Gastroesophageal sphincter (tissue), 4 donors: ENCODE results near the gene ACBD6. TPM values are rescaled to one million over a fixed set of nuclear protein-coding genes. Genes with fewer than 3 reads are reported as not detected.

Experiments
- ATAC-seq: fragments of 150-250 bp; one replicate; pipeline ENCODE4 v1.9.1; 2016; ENCODE audit warnings: mild to moderate bottlenecking, moderate library complexity
- H3K27ac ChIP-seq, 4 donors: fragments of 200-600 bp; sonication (generic) in 3 of 4; 1 replicate in 3 of 4; 2 replicates in 1 of 4; pipeline ENCODE4 v1.5.1; 2016 to 2019
- H3K27me3 ChIP-seq: fragments of 200-600 bp; sonication (generic); one replicate; pipeline ENCODE4 v1.5.1; 2019
- H3K36me3 ChIP-seq, 2 donors: fragments of 200-600 bp; sonication (generic); one replicate each; pipeline ENCODE4 v1.5.1; 2019; ENCODE audit warnings: control low read depth in 1 of 2
- H3K4me1 ChIP-seq, 3 donors: fragments of 200-600 bp; sonication (generic); 1 replicate in 2 of 3; 2 replicates in 1 of 3; pipeline ENCODE4 v1.5.1; 2016 to 2019; ENCODE audit warnings: control low read depth in 2 of 3
- H3K4me3 ChIP-seq, 2 donors: fragments of 200-600 bp; sonication (generic); one replicate each; pipeline ENCODE4 v1.5.1; 2019; ENCODE audit warnings: mild to moderate bottlenecking in 1 of 2, moderate library complexity in 1 of 2
- H3K9me3 ChIP-seq, 3 donors: fragments of 200-600 bp; sonication (generic); one replicate each; pipeline ENCODE4 v1.5.1; 2017 to 2019; ENCODE audit warnings: control low read depth in 2 of 3
- CTCF ChIP-seq, 4 experiments: fragments of 200-600 bp in 2 of 4; fragments of 450-650 bp in 2 of 4; sonication (generic) in 1 of 4; IDR thresholded peaks; one replicate each; pipeline ENCODE4 v1.5.1; 2017 to 2019; ENCODE audit warnings: antibody characterized with exemption in 4 of 4, mild to moderate bottlenecking in 2 of 4, moderate library complexity in 2 of 4
- EP300 ChIP-seq: sonication (generic); formaldehyde crosslinking; IDR thresholded peaks from one replicate; pipeline ENCODE4 v1.6.1; 2017; ENCODE audit warnings: antibody characterized with exemption, mild to moderate bottlenecking
- POLR2A ChIP-seq, 2 donors: fragments of 450-650 bp; IDR thresholded peaks; one replicate each; pipeline ENCODE4 v1.6.1; 2017; ENCODE audit warnings: antibody characterized with exemption in 2 of 2, mild to moderate bottlenecking in 2 of 2, moderate library complexity in 1 of 2
- POLR2AphosphoS5 ChIP-seq: sonication (generic); formaldehyde crosslinking; IDR thresholded peaks from one replicate; pipeline ENCODE4 v1.6.1; 2017; ENCODE audit warnings: antibody characterized with exemption
- WGBS, 2 donors: methylation state at CpG; one replicate each; pipeline ENCODE4 v1.1.5; 2018; ENCODE audit warnings: low coverage in 1 of 2; 5-methylcytosine and 5-hydroxymethylcytosine counted together
- total RNA-seq, 4 donors: library from RNA; depleted of rRNA; stranded (reverse); fragments of >200 nt; gene quantifications; one replicate each; pipeline ENCODE4 v1.1.0, GENCODE V29; 2016

Gene ACBD6
- total RNA-seq, 4 donors from 2014 or later, result 27.1 to 41.3 (median 39.7) TPM

DNA sequence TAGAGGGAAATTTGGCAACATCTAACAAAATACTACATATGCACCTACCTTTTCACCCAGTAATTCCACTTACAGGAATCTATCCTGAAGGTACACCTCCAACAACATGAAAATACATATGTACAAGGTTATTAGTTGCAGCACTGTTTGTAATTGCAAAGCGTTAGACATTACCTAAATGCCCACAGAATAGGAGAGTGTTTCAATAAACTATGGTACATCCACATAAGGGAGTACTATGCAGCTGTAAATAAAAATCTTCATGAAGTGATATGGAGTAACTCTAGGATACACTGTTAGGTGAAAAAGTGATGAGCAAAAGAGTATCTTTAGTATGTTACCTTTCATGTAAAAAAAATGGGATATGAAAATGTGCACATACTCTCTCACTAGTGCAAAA is 126.1 kb downstream of the ACBD6 start:
- Histone ChIP-seq H3K27me3 (no peaks in the 10 kb centered on the region), H3K9me3 (peaks cover 0 to 28% (median 0%) of the 10 kb centered on the region in 3 donors), H3K4me3 (no peak overlapping the region), H3K4me1 (no peaks in the 10 kb centered on the region), H3K27ac (no peak overlapping the region), H3K36me3 (no peaks in the 10 kb centered on the region)
- TF ChIP-seq CTCF (IDR thresholded peaks at IDR 0.05), result no peak
- no peak for TF ChIP-seq POLR2A (IDR thresholded peaks at IDR 0.05)
- no peak for TF ChIP-seq POLR2AphosphoS5
- WGBS, 2 donors, result 94% methylated on average over 1 of the region's 1 CpG; no CpG with 5 or more reads in 1 of the 2 donors
- no peak for ATAC-seq

DNA sequence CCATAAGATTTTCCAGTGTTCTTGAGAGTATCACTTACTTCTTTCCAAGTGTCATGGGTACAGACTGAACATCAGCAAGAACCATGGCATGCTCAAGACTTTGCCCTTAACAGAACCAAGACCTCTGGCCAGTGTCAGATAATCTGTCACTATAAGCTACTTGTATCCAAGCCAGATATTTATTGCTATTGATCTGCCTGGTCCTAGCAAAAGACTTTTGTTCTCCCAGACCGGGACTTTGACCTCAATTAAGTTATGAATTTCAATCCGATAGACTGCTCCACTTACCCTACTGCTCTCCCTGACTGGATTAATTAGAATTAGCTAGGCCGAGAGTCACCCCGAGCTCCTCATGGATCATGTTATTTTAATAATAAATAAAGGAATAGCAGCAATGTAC is 129.6 kb downstream of the ACBD6 start:
- Histone ChIP-seq H3K4me1 (no peaks in the 10 kb centered on the region), H3K4me3 (no peak overlapping the region), H3K27me3 (no peaks in the 10 kb centered on the region), H3K36me3 (no peaks in the 10 kb centered on the region), H3K27ac (no peak overlapping the region), H3K9me3 (no peaks in the 10 kb centered on the region)
- 88 to 95% methylated on average over 3 to 4 of the region's 4 CpGs for WGBS, 2 donors
- no peak for ATAC-seq
- TF ChIP-seq POLR2A (IDR thresholded peaks at IDR 0.05), result no peak
- no peak for TF ChIP-seq POLR2AphosphoS5
- no peak for TF ChIP-seq EP300
- no peak for TF ChIP-seq CTCF (IDR thresholded peaks at IDR 0.05)

DNA sequence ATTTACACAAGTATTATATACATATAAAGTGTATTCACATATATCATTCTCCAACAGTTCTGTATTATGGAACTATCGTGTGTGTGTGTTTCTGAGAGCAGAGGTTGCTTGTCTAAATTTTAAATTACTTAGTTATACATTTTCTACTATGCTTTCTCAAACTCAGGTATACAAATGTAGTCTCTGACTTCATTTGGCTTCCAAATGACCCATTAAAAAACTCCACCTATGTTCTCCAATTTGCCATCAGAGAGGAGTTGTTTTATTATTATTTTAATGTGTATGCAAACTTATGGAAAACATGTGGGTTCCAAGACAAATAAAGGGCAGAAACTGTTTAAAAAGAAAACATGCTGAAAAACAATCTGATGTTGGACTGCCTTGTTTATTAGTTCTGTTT is 131.8 kb downstream of the ACBD6 start:
- H3K9me3 ChIP-seq, result no peaks in the 10 kb centered on the region
- H3K36me3 ChIP-seq, result no peaks in the 10 kb centered on the region
- H3K27ac ChIP-seq, result no peak overlapping the region
- 90 to 100% methylated on average over 1 of the region's 1 CpG for WGBS, 2 donors
- no peak overlapping the region for H3K4me3 ChIP-seq
- no peaks in the 10 kb centered on the region for H3K27me3 ChIP-seq
- ATAC-seq, result no peak
- no peaks in the 10 kb centered on the region for H3K4me1 ChIP-seq
- TF ChIP-seq POLR2A (IDR thresholded peaks at IDR 0.05), result no peak
- no peak for TF ChIP-seq CTCF (IDR thresholded peaks at IDR 0.05)
- no peak for TF ChIP-seq EP300
- no peak for TF ChIP-seq POLR2AphosphoS5

GRCh38 chr1:180370188-180370587 is 132.2 kb downstream of the ACBD6 start:
- Histone ChIP-seq H3K36me3 (no peaks in the 10 kb centered on the region), H3K27ac (no peak overlapping the region), H3K4me1 (no peaks in the 10 kb centered on the region), H3K9me3 (no peaks in the 10 kb centered on the region), H3K4me3 (no peak overlapping the region), H3K27me3 (no peaks in the 10 kb centered on the region)
- ATAC-seq, result no peak
- TF ChIP-seq CTCF (IDR thresholded peaks at IDR 0.05) (no peak), EP300 (no peak), POLR2A (IDR thresholded peaks at IDR 0.05) (no peak)

GRCh38 chr1:180369061-180369460 is 133.3 kb downstream of the ACBD6 start:
- Histone ChIP-seq H3K4me3 (no peak overlapping the region), H3K4me1 (no peaks in the 10 kb centered on the region), H3K27ac (no peak overlapping the region), H3K36me3 (no peaks in the 10 kb centered on the region), H3K27me3 (no peaks in the 10 kb centered on the region), H3K9me3 (no peaks in the 10 kb centered on the region)
- 95 to 100% methylated on average over 1 to 6 of the region's 6 CpGs for WGBS, 2 donors
- no peak for TF ChIP-seq POLR2A (IDR thresholded peaks at IDR 0.05)
- TF ChIP-seq EP300, result no peak
- TF ChIP-seq POLR2AphosphoS5, result no peak
- no peak for TF ChIP-seq CTCF (IDR thresholded peaks at IDR 0.05)
- no peak for ATAC-seq
